ENCODE data around the gene KBTBD12. TPM values are rescaled to one million over a fixed set of nuclear protein-coding genes. Genes with fewer than 3 reads are reported as not detected.

KBTBD12 gene
- total RNA-seq, 1 experiment from 2014 or later = not detected

GRCh38 chr3:127899200-127899599 lies 15.8 kb upstream of the KBTBD12 start:
- POLR2A ChIA-PET = no interaction called here
- Histone ChIP-seq H3K4me3 (replicated peaks in 1 of 2; ENCODE audit: low read depth in 1 of 2, low read length in 2 of 2) (no peak overlapping the region), H3K9ac (ENCODE audit: low read length) (no peak overlapping the region), H3K79me2 (ENCODE audit: insufficient read depth, low read length) (no peaks in the 10 kb centered on the region), H3K9me2 (ENCODE audit: insufficient read depth) (no peaks in the 10 kb centered on the region), H3K36me3 (ENCODE audit: control insufficient read depth in 1 of 2, insufficient read depth in 2 of 2, low read length in 2 of 2) (no peaks in the 10 kb centered on the region), H3K9me3 (ENCODE audit: control insufficient read depth in 1 of 2, insufficient read depth in 1 of 2, low read depth in 1 of 2, low read length in 2 of 2) (no peaks in the 10 kb centered on the region), H3K4me2 (ENCODE audit: low read length) (no peak overlapping the region), H3K27ac (ENCODE audit: low read depth, low read length) (no peak overlapping the region), H4K20me1 (ENCODE audit: insufficient read depth) (no peaks in the 10 kb centered on the region), H3K4me1 (ENCODE audit: control insufficient read depth in 1 of 2, insufficient read depth in 2 of 2, low read length in 2 of 2) (no peaks in the 10 kb centered on the region), H3K27me3 (ENCODE audit: insufficient read depth, low read length) (no peaks in the 10 kb centered on the region), H2AFZ (ENCODE audit: low read depth, low read length, poor library complexity, severe bottlenecking) (no peak overlapping the region)
- CTCF ChIA-PET = no interaction called here
- intact Hi-C loops (cut with micrococcal nuclease) = no loop called here
- DNase-seq (ENCODE audit: low read depth, low spot score) = no peak
- TF ChIP-seq, protein P1, sequence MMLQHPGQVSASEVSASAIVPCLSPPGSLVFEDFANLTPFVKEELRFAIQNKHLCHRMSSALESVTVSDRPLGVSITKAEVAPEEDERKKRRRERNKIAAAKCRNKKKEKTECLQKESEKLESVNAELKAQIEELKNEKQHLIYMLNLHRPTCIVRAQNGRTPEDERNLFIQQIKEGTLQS (IDR thresholded peaks at IDR 0.05) = no peak
- TF ChIP-seq, protein P2, sequence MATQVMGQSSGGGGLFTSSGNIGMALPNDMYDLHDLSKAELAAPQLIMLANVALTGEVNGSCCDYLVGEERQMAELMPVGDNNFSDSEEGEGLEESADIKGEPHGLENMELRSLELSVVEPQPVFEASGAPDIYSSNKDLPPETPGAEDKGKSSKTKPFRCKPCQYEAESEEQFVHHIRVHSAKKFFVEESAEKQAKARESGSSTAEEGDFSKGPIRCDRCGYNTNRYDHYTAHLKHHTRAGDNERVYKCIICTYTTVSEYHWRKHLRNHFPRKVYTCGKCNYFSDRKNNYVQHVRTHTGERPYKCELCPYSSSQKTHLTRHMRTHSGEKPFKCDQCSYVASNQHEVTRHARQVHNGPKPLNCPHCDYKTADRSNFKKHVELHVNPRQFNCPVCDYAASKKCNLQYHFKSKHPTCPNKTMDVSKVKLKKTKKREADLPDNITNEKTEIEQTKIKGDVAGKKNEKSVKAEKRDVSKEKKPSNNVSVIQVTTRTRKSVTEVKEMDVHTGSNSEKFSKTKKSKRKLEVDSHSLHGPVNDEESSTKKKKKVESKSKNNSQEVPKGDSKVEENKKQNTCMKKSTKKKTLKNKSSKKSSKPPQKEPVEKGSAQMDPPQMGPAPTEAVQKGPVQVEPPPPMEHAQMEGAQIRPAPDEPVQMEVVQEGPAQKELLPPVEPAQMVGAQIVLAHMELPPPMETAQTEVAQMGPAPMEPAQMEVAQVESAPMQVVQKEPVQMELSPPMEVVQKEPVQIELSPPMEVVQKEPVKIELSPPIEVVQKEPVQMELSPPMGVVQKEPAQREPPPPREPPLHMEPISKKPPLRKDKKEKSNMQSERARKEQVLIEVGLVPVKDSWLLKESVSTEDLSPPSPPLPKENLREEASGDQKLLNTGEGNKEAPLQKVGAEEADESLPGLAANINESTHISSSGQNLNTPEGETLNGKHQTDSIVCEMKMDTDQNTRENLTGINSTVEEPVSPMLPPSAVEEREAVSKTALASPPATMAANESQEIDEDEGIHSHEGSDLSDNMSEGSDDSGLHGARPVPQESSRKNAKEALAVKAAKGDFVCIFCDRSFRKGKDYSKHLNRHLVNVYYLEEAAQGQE (IDR thresholded peaks at IDR 0.05; ENCODE audit: low read depth) = no peak
- no peak for TF ChIP-seq POLR2A (IDR thresholded peaks at IDR 0.05; ENCODE audit: borderline replicate concordance, extremely low read depth, insufficient read depth, insufficient read length)
- TF ChIP-seq FOSL1 (IDR thresholded peaks at IDR 0.05; ENCODE audit: low read depth) = no peak
- no peak for TF ChIP-seq EGR1 (IDR thresholded peaks at IDR 0.05; ENCODE audit: low read depth)
- TF ChIP-seq ELF1 (IDR thresholded peaks at IDR 0.05; ENCODE audit: borderline replicate concordance, low read depth) = no peak
- no peak for TF ChIP-seq POLR2AphosphoS5 (IDR thresholded peaks at IDR 0.05; ENCODE audit: low read depth, low read length)
- TF ChIP-seq SIN3A (IDR thresholded peaks at IDR 0.05; ENCODE audit: low read depth) = no peak
- TF ChIP-seq ZNF274 (IDR thresholded peaks at IDR 0.05; ENCODE audit: low read depth, low read length) = no peak
- TF ChIP-seq SRF (IDR thresholded peaks at IDR 0.05; ENCODE audit: low read depth) = no peak
- no peak for TF ChIP-seq CEBPB (IDR thresholded peaks at IDR 0.05; ENCODE audit: low read depth)
- no peak for TF ChIP-seq CBX3 (IDR thresholded peaks at IDR 0.05; ENCODE audit: low read depth)
- no TSS peak for BruUV-seq (replicated peaks)
- ATAC-seq = no peak
- RAD21 ChIA-PET (ENCODE audit: low non-redundant PET in 1 of 2, low total read pairs in 2 of 2, uncharacterized antibody in 2 of 2, unreplicated experiment in 2 of 2) = no interaction called here

Data from HCT116 (cell line).